ENCODE measurements around the gene ZFP1. TPM values are rescaled to one million over a fixed set of nuclear protein-coding genes. Genes with fewer than 3 reads are reported as not detected.

Gene ZFP1
- total and polyA plus RNA-seq, 2 donors (not counting 1 experiment from before 2014, with no cell fraction given) = 9.8 to 14.4 TPM

DNA sequence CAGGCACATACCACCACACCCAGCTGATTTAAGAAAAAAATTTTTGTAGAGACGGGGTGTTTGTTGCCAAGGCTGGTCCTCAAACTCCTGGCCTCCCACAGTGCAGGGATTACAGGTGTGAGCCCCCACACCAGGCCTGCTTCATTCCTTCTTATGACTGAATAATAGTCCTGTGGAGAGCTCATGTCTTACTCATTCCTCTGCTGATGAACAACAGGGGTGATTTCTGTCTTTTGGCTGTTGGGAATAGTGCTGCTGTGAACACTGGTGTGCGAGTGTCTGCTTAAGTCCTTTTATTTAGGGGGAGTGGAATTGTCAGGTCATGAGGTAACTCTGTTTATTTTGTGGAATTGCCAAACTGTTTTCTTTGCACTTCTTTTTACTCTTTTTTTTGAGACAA lies 67.8 kb downstream of the ZFP1 start:
- TF ChIP-seq, protein P1, sequence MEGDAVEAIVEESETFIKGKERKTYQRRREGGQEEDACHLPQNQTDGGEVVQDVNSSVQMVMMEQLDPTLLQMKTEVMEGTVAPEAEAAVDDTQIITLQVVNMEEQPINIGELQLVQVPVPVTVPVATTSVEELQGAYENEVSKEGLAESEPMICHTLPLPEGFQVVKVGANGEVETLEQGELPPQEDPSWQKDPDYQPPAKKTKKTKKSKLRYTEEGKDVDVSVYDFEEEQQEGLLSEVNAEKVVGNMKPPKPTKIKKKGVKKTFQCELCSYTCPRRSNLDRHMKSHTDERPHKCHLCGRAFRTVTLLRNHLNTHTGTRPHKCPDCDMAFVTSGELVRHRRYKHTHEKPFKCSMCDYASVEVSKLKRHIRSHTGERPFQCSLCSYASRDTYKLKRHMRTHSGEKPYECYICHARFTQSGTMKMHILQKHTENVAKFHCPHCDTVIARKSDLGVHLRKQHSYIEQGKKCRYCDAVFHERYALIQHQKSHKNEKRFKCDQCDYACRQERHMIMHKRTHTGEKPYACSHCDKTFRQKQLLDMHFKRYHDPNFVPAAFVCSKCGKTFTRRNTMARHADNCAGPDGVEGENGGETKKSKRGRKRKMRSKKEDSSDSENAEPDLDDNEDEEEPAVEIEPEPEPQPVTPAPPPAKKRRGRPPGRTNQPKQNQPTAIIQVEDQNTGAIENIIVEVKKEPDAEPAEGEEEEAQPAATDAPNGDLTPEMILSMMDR (conservative IDR thresholded peaks at IDR 0.05 in 1 of 2, IDR thresholded peaks at IDR 0.05 in 1 of 2; ENCODE audit: low read depth in 1 of 2, low read length in 2 of 2) = no peak
- TF ChIP-seq EZH2 (IDR thresholded peaks at IDR 0.05; ENCODE audit: low read length, missing control alignments) = no peak
- Histone ChIP-seq H3K27me3 (ENCODE audit: control insufficient read depth, insufficient read depth, low read length) (no peaks in the 10 kb centered on the region), H3K9me3 (ENCODE audit: control insufficient read depth, insufficient read depth, low read depth, low read length) (no peaks in the 10 kb centered on the region), H3K79me2 (ENCODE audit: control insufficient read depth, insufficient read depth, low read length) (no peaks in the 10 kb centered on the region), H2AFZ (ENCODE audit: low read length) (no peak overlapping the region), H3K27ac (ENCODE audit: insufficient read depth, low read length) (no peak overlapping the region), H3K4me2 (ENCODE audit: extremely low read depth, insufficient read depth, low read length) (no peak overlapping the region), H3K4me1 (ENCODE audit: control insufficient read depth, extremely low read depth, insufficient read depth, low read length) (no peaks in the 10 kb centered on the region), H4K20me1 (ENCODE audit: control insufficient read depth, extremely low read depth, insufficient read depth, low read length) (no peaks in the 10 kb centered on the region), H3K36me3 (ENCODE audit: control insufficient read depth, insufficient read depth, low read length) (no peaks in the 10 kb centered on the region), H3K9ac (ENCODE audit: insufficient read depth, low read length) (no peak overlapping the region), H3K4me3 (replicated peaks in 1 of 4; ENCODE audit: control extremely low read depth in 1 of 4, insufficient read depth in 1 of 4, low read depth in 3 of 4, low read length in 4 of 4) (no peak overlapping the region)
- DNase-seq (ENCODE audit: low read depth in 2 of 2) = peak in 1 of 2 donors; percentile 50

GRCh38 chr16:75216576-75216975 lies 68.3 kb downstream of the ZFP1 start:
- Histone ChIP-seq H4K20me1 (ENCODE audit: control insufficient read depth, extremely low read depth, insufficient read depth, low read length) (no peaks in the 10 kb centered on the region), H3K79me2 (ENCODE audit: control insufficient read depth, insufficient read depth, low read length) (no peaks in the 10 kb centered on the region), H3K36me3 (ENCODE audit: control insufficient read depth, insufficient read depth, low read length) (no peaks in the 10 kb centered on the region), H3K4me1 (ENCODE audit: control insufficient read depth, extremely low read depth, insufficient read depth, low read length) (no peaks in the 10 kb centered on the region), H3K27ac (ENCODE audit: insufficient read depth, low read length) (no peak overlapping the region), H3K9me3 (ENCODE audit: control insufficient read depth, insufficient read depth, low read depth, low read length) (no peaks in the 10 kb centered on the region), H2AFZ (ENCODE audit: low read length) (no peak overlapping the region), H3K27me3 (ENCODE audit: control insufficient read depth, insufficient read depth, low read length) (no peaks in the 10 kb centered on the region), H3K4me3 (replicated peaks in 1 of 4; ENCODE audit: control extremely low read depth in 1 of 4, insufficient read depth in 1 of 4, low read depth in 3 of 4, low read length in 4 of 4) (no peak overlapping the region), H3K9ac (ENCODE audit: insufficient read depth, low read length) (no peak overlapping the region), H3K4me2 (ENCODE audit: extremely low read depth, insufficient read depth, low read length) (no peak overlapping the region)
- TF ChIP-seq, protein P1 (conservative IDR thresholded peaks at IDR 0.05 in 1 of 2, IDR thresholded peaks at IDR 0.05 in 1 of 2; ENCODE audit: low read depth in 1 of 2, low read length in 2 of 2) = no peak
- TF ChIP-seq EZH2 (IDR thresholded peaks at IDR 0.05; ENCODE audit: low read length, missing control alignments) = no peak
- no peak for DNase-seq (ENCODE audit: low read depth in 2 of 2)

- no peak for DNase-seq (ENCODE audit: low read depth in 2 of 2)
- Histone ChIP-seq H2AFZ (ENCODE audit: low read length) (no peak overlapping the region), H3K27ac (ENCODE audit: insufficient read depth, low read length) (no peak overlapping the region), H3K9ac (ENCODE audit: insufficient read depth, low read length) (no peak overlapping the region), H4K20me1 (ENCODE audit: control insufficient read depth, extremely low read depth, insufficient read depth, low read length) (no peaks in the 10 kb centered on the region), H3K4me3 (replicated peaks in 1 of 4; ENCODE audit: control extremely low read depth in 1 of 4, insufficient read depth in 1 of 4, low read depth in 3 of 4, low read length in 4 of 4) (no peak overlapping the region), H3K9me3 (ENCODE audit: control insufficient read depth, insufficient read depth, low read depth, low read length) (no peaks in the 10 kb centered on the region), H3K4me1 (ENCODE audit: control insufficient read depth, extremely low read depth, insufficient read depth, low read length) (no peaks in the 10 kb centered on the region), H3K36me3 (ENCODE audit: control insufficient read depth, insufficient read depth, low read length) (no peaks in the 10 kb centered on the region), H3K79me2 (ENCODE audit: control insufficient read depth, insufficient read depth, low read length) (no peaks in the 10 kb centered on the region), H3K27me3 (ENCODE audit: control insufficient read depth, insufficient read depth, low read length) (no peaks in the 10 kb centered on the region), H3K4me2 (ENCODE audit: extremely low read depth, insufficient read depth, low read length) (no peak overlapping the region)
- TF ChIP-seq, protein P1 (conservative IDR thresholded peaks at IDR 0.05 in 1 of 2, IDR thresholded peaks at IDR 0.05 in 1 of 2; ENCODE audit: low read depth in 1 of 2, low read length in 2 of 2) = no peak
- TF ChIP-seq EZH2 (IDR thresholded peaks at IDR 0.05; ENCODE audit: low read length, missing control alignments) = no peak
Measured at GRCh38 chr16:75217389-75217851, 69.1 kb downstream of the ZFP1 start.

All from fibroblast of lung (primary cell).